HG03135 (cell line): ENCODE results near the gene COL13A1.

Experiments used
- ATAC-seq: cut with Tn5 transposase; IDR thresholded peaks from one replicate; pipeline ENCODE4 v1.9.1; 2021; ENCODE audit warnings: mild to moderate bottlenecking, moderate library complexity; ENCODE audit not compliant: unreplicated experiment

Gene COL13A1

GRCh38 chr10:69789164-69789576 lies 12.5 kb upstream of the COL13A1 start:
- ATAC-seq = no peak

- no peak for ATAC-seq
Observed at GRCh38 chr10:69791812-69792211, 9.9 kb upstream of the COL13A1 start.

GRCh38 chr10:69792341-69792740 lies 9.4 kb upstream of the COL13A1 start:
- ATAC-seq = no peak

- no peak for ATAC-seq
Observed at GRCh38 chr10:69794673-69795072, 7.0 kb upstream of the COL13A1 start.

- ATAC-seq = no peak
Observed at GRCh38 chr10:69795242-69795934, 6.3 kb upstream of the COL13A1 start.

- ATAC-seq = no peak
Observed at GRCh38 chr10:69797959-69798358, 3.7 kb upstream of the COL13A1 start.

GRCh38 chr10:69800109-69800508 lies 1.6 kb upstream of the COL13A1 start:
- ATAC-seq = no peak

- ATAC-seq = no peak
Observed at GRCh38 chr10:69800665-69801064, 1.0 kb upstream of the COL13A1 start.

- ATAC-seq = no peak
Observed at GRCh38 chr10:69801094-69801433, 642 bp upstream of the COL13A1 start.

- ATAC-seq = no peak
Observed at GRCh38 chr10:69802424-69803161, 887 bp downstream of the COL13A1 start.

- no peak for ATAC-seq
Observed at GRCh38 chr10:69803809-69804208, 2.1 kb downstream of the COL13A1 start.

GRCh38 chr10:69804775-69805174 lies 3.1 kb downstream of the COL13A1 start:
- no peak for ATAC-seq

- ATAC-seq = no peak
Observed at GRCh38 chr10:69807122-69807521, 5.4 kb downstream of the COL13A1 start.

GRCh38 chr10:69807696-69808095 lies 6.0 kb downstream of the COL13A1 start:
- ATAC-seq = no peak

- ATAC-seq = no peak
Observed at GRCh38 chr10:69809318-69809717, 7.6 kb downstream of the COL13A1 start.

- ATAC-seq = no peak
Observed at GRCh38 chr10:69810097-69810496, 8.4 kb downstream of the COL13A1 start.

GRCh38 chr10:69810675-69811397 lies 9.1 kb downstream of the COL13A1 start:
- no peak for ATAC-seq

- ATAC-seq = no peak
Observed at GRCh38 chr10:69813632-69814031, 11.9 kb downstream of the COL13A1 start.

- no peak for ATAC-seq
Observed at GRCh38 chr10:69814251-69814650, 12.5 kb downstream of the COL13A1 start.

GRCh38 chr10:69815104-69815503 lies 13.4 kb downstream of the COL13A1 start:
- no peak for ATAC-seq

GRCh38 chr10:69816521-69816920 lies 14.8 kb downstream of the COL13A1 start:
- ATAC-seq = no peak

- ATAC-seq = no peak
Observed at GRCh38 chr10:69817078-69817581, 15.4 kb downstream of the COL13A1 start.
